ENCODE data around the gene TNS3.

DNA sequence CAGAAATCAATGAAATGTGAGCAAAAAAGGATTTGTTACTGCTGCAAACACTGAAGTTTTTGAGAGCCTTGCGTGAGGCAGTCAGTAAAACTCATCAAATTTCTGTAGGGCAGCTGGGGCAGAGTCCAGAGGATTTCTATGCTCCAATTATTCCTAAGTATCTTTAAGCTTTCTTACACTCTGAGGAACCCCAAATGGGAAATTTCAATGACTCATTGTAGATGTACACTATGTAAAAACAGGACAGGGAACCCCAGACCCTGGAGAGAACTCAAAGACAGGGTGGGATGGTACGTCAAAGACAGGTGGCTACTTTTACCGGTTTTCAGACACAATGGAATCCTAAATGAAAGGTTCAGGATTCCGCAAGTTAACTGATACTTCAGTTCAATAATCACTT lies 120.2 kb downstream of the TNS3 start:
- TF ChIP-seq, protein P1, sequence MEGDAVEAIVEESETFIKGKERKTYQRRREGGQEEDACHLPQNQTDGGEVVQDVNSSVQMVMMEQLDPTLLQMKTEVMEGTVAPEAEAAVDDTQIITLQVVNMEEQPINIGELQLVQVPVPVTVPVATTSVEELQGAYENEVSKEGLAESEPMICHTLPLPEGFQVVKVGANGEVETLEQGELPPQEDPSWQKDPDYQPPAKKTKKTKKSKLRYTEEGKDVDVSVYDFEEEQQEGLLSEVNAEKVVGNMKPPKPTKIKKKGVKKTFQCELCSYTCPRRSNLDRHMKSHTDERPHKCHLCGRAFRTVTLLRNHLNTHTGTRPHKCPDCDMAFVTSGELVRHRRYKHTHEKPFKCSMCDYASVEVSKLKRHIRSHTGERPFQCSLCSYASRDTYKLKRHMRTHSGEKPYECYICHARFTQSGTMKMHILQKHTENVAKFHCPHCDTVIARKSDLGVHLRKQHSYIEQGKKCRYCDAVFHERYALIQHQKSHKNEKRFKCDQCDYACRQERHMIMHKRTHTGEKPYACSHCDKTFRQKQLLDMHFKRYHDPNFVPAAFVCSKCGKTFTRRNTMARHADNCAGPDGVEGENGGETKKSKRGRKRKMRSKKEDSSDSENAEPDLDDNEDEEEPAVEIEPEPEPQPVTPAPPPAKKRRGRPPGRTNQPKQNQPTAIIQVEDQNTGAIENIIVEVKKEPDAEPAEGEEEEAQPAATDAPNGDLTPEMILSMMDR (IDR thresholded peaks at IDR 0.05 in 8 of 11, conservative IDR thresholded peaks at IDR 0.05 in 3 of 11), result no peak
- no peak for TF ChIP-seq POLR2A (IDR thresholded peaks at IDR 0.05)

Measured in spleen (tissue), 7 donors.